ENCODE results near the gene NSUN6. TPM values are rescaled to one million over a fixed set of nuclear protein-coding genes. Genes with fewer than 3 reads are reported as not detected.

Gene NSUN6
- total RNA-seq, 1 experiment from 2014 or later, result 6.0 TPM

- no peaks in the 10 kb centered on the region for H3K79me2 ChIP-seq (ENCODE audit: low read length)
These were observed 127.5 kb downstream of the NSUN6 start for GRCh38 chr10:18523858-18524257.

GRCh38 chr10:18523025-18523424, 128.4 kb downstream of the NSUN6 start:
- TF ChIP-seq EZH2 (IDR thresholded peaks at IDR 0.05; ENCODE audit: low read length, unreplicated experiment) (no peak), EZH2phosphoT487 (IDR thresholded peaks at IDR 0.05; ENCODE audit: borderline replicate concordance, low read length) (no peak), CTCF (conservative IDR thresholded peaks at IDR 0.05; ENCODE audit: low read depth, low read length) (no peak)
- Histone ChIP-seq H3K9me2 (replicated peaks; ENCODE audit: low read length) (no peaks in the 10 kb centered on the region), H3K79me2 (ENCODE audit: low read length) (no peaks in the 10 kb centered on the region), H3F3A (ENCODE audit: low read length, unreplicated experiment) (no peaks in the 10 kb centered on the region), H3K9ac (ENCODE audit: low read length) (no peak overlapping the region), H3K9me3 (ENCODE audit: low read length) (no peaks in the 10 kb centered on the region), H3K4me3 (ENCODE audit: low read length) (no peak overlapping the region), H2AFZ (ENCODE audit: low read length) (no peak overlapping the region), H3K27me3 (ENCODE audit: low read length) (no peaks in the 10 kb centered on the region), H3K4me2 (ENCODE audit: low read length) (no peak overlapping the region), H4K20me1 (ENCODE audit: low read length) (no peaks in the 10 kb centered on the region), H3K36me3 (ENCODE audit: low read depth, low read length) (no peaks in the 10 kb centered on the region), H3K4me1 (ENCODE audit: insufficient read depth, low read length) (no peaks in the 10 kb centered on the region), H3K27ac (ENCODE audit: low read length) (no peak overlapping the region)
- DNase-seq, result no peak
- POLR2A ChIA-PET (ENCODE audit: unreplicated experiment), result no interaction called here
- intact Hi-C loops (cut with micrococcal nuclease), result no loop called here
- CTCF ChIA-PET, result no interaction called here
- no peak for ATAC-seq
- no TSS peak for BruUV-seq (replicated peaks)

More at GRCh38 chr10:18523858-18524257, 127.5 kb downstream of the NSUN6 start:
- no peak overlapping the region for H3K4me3 ChIP-seq (ENCODE audit: low read length)
- CTCF ChIA-PET, result no interaction called here
- no peaks in the 10 kb centered on the region for H3K36me3 ChIP-seq (ENCODE audit: low read depth, low read length)
- no peak overlapping the region for H3K27ac ChIP-seq (ENCODE audit: low read length)
- DNase-seq (no peak), ATAC-seq (no peak)
- no peak overlapping the region for H3K4me2 ChIP-seq (ENCODE audit: low read length)
- intact Hi-C loops (cut with micrococcal nuclease), result no loop called here
- no peak overlapping the region for H2AFZ ChIP-seq (ENCODE audit: low read length)
- H3F3A ChIP-seq (ENCODE audit: low read length, unreplicated experiment), result no peaks in the 10 kb centered on the region
- H3K27me3 ChIP-seq (ENCODE audit: low read length), result no peaks in the 10 kb centered on the region
- no peaks in the 10 kb centered on the region for H3K4me1 ChIP-seq (ENCODE audit: insufficient read depth, low read length)
- H3K9ac ChIP-seq (ENCODE audit: low read length), result no peak overlapping the region
- H4K20me1 ChIP-seq (ENCODE audit: low read length), result no peaks in the 10 kb centered on the region
- no peaks in the 10 kb centered on the region for H3K9me3 ChIP-seq (ENCODE audit: low read length)
- no TSS peak for BruUV-seq (replicated peaks)
- no peak for TF ChIP-seq CTCF (conservative IDR thresholded peaks at IDR 0.05; ENCODE audit: low read depth, low read length)
- no peak for TF ChIP-seq EZH2 (IDR thresholded peaks at IDR 0.05; ENCODE audit: low read length, unreplicated experiment)
- no peak for TF ChIP-seq EZH2phosphoT487 (IDR thresholded peaks at IDR 0.05; ENCODE audit: borderline replicate concordance, low read length)
- POLR2A ChIA-PET (ENCODE audit: unreplicated experiment), result no interaction called here
- no peaks in the 10 kb centered on the region for H3K9me2 ChIP-seq (replicated peaks; ENCODE audit: low read length)

- no peaks in the 10 kb centered on the region for H3K27me3 ChIP-seq (ENCODE audit: low read length)
- ATAC-seq (no peak), DNase-seq (no peak)
- H3K79me2 ChIP-seq (ENCODE audit: low read length), result no peaks in the 10 kb centered on the region
- H3K27ac ChIP-seq (ENCODE audit: low read length), result no peak overlapping the region
- H3K9ac ChIP-seq (ENCODE audit: low read length), result no peak overlapping the region
- H4K20me1 ChIP-seq (ENCODE audit: low read length), result no peaks in the 10 kb centered on the region
- H3K4me1 ChIP-seq (ENCODE audit: insufficient read depth, low read length), result no peaks in the 10 kb centered on the region
- CTCF ChIA-PET, result no interaction called here
- intact Hi-C loops (cut with micrococcal nuclease), result no loop called here
- TF ChIP-seq EZH2 (IDR thresholded peaks at IDR 0.05; ENCODE audit: low read length, unreplicated experiment) (no peak), EZH2phosphoT487 (IDR thresholded peaks at IDR 0.05; ENCODE audit: borderline replicate concordance, low read length) (no peak), CTCF (conservative IDR thresholded peaks at IDR 0.05; ENCODE audit: low read depth, low read length) (no peak)
- POLR2A ChIA-PET (ENCODE audit: unreplicated experiment), result no interaction called here
- H3K9me3 ChIP-seq (ENCODE audit: low read length), result no peaks in the 10 kb centered on the region
- no peak overlapping the region for H2AFZ ChIP-seq (ENCODE audit: low read length)
- H3K36me3 ChIP-seq (ENCODE audit: low read depth, low read length), result no peaks in the 10 kb centered on the region
- BruUV-seq (replicated peaks), result no TSS peak
- H3K9me2 ChIP-seq (replicated peaks; ENCODE audit: low read length), result no peaks in the 10 kb centered on the region
- no peak overlapping the region for H3K4me2 ChIP-seq (ENCODE audit: low read length)
- H3F3A ChIP-seq (ENCODE audit: low read length, unreplicated experiment), result no peaks in the 10 kb centered on the region
- no peak overlapping the region for H3K4me3 ChIP-seq (ENCODE audit: low read length)
These were observed 134.5 kb downstream of the NSUN6 start for GRCh38 chr10:18516851-18517250.
